IPS-20b (cell line): ENCODE results near the gene FOCAD.

Experiments
- H3K27ac ChIP-seq: one replicate; pipeline ENCODE4 v1.5.1; 2013; ENCODE audit warnings: low read length
- H3K27me3 ChIP-seq: 2 replicates; pipeline ENCODE4 v1.6.1; 2013; ENCODE audit warnings: mild to moderate bottlenecking, low read length, inconsistent platforms; ENCODE audit not compliant: insufficient read depth
- H3K36me3 ChIP-seq: 2 replicates; pipeline ENCODE4 v1.6.1; 2013; ENCODE audit warnings: low read depth, mild to moderate bottlenecking, inconsistent platforms, low read length, moderate library complexity; ENCODE audit not compliant: insufficient read depth
- H3K4me1 ChIP-seq: 2 replicates; pipeline ENCODE4 v1.6.1; 2013; ENCODE audit warnings: mild to moderate bottlenecking, control low read depth, inconsistent platforms, low read length, moderate library complexity; ENCODE audit not compliant: insufficient read depth
- H3K4me3 ChIP-seq: 2 replicates; pipeline ENCODE4 v1.5.1; 2013; ENCODE audit warnings: mild to moderate bottlenecking, low read length, inconsistent platforms
- H3K9ac ChIP-seq: 2 replicates; pipeline ENCODE4 v1.6.1; 2013; ENCODE audit warnings: low read depth, mild to moderate bottlenecking, inconsistent platforms, low read length, moderate library complexity
- H3K9me3 ChIP-seq: 2 replicates; pipeline ENCODE4 v1.6.1; 2013; ENCODE audit warnings: mild to moderate bottlenecking, low read depth, low read length, inconsistent platforms; ENCODE audit not compliant: insufficient read depth

The FOCAD gene

GRCh38 chr9:21015129-21015815 lies 331.2 kb downstream of the FOCAD start:
- Histone ChIP-seq H3K9me3 (no peaks in the 10 kb centered on the region), H3K9ac (no peak overlapping the region), H3K27me3 (no peaks in the 10 kb centered on the region), H3K27ac (no peak overlapping the region), H3K4me3 (no peak overlapping the region), H3K36me3 (no peaks in the 10 kb centered on the region), H3K4me1 (peaks cover 24% of the 10 kb centered on the region)

GRCh38 chr9:21015995-21016394 lies 331.9 kb downstream of the FOCAD start:
- Histone ChIP-seq H3K9me3 (no peaks in the 10 kb centered on the region), H3K27ac (no peak overlapping the region), H3K27me3 (no peaks in the 10 kb centered on the region), H3K4me1 (peaks cover 24% of the 10 kb centered on the region), H3K36me3 (no peaks in the 10 kb centered on the region), H3K4me3 (no peak overlapping the region), H3K9ac (no peak overlapping the region)

- H3K9ac ChIP-seq: no peak overlapping the region
- H3K4me3 ChIP-seq: no peak overlapping the region
- H3K9me3 ChIP-seq: no peaks in the 10 kb centered on the region
- H3K27ac ChIP-seq: no peak overlapping the region
- no peaks in the 10 kb centered on the region for H3K27me3 ChIP-seq
- peaks cover 24% of the 10 kb centered on the region for H3K4me1 ChIP-seq
- H3K36me3 ChIP-seq: no peaks in the 10 kb centered on the region
These were observed 332.8 kb downstream of the FOCAD start for GRCh38 chr9:21016701-21017491.

GRCh38 chr9:21018177-21018576 lies 334.1 kb downstream of the FOCAD start:
- H3K27ac ChIP-seq: no peak overlapping the region
- H3K9ac ChIP-seq: no peak overlapping the region
- no peak overlapping the region for H3K4me3 ChIP-seq
- H3K4me1 ChIP-seq: peaks cover 24% of the 10 kb centered on the region
- no peaks in the 10 kb centered on the region for H3K9me3 ChIP-seq
- H3K36me3 ChIP-seq: no peaks in the 10 kb centered on the region
- no peaks in the 10 kb centered on the region for H3K27me3 ChIP-seq

GRCh38 chr9:21023861-21024260 lies 339.8 kb downstream of the FOCAD start:
- no peaks in the 10 kb centered on the region for H3K9me3 ChIP-seq
- no peak overlapping the region for H3K9ac ChIP-seq
- H3K4me1 ChIP-seq: 0 out of 2 replicates have a peak, but pooled peaks cover 2% of the 10 kb centered on the region
- no peak overlapping the region for H3K4me3 ChIP-seq
- no peak overlapping the region for H3K27ac ChIP-seq
- no peaks in the 10 kb centered on the region for H3K27me3 ChIP-seq
- H3K36me3 ChIP-seq: no peaks in the 10 kb centered on the region

GRCh38 chr9:21027295-21027694 lies 343.2 kb downstream of the FOCAD start:
- no peaks in the 10 kb centered on the region for H3K36me3 ChIP-seq
- H3K4me1 ChIP-seq: peaks cover 5% of the 10 kb centered on the region; the same call in 1 of the 2 replicates
- H3K9ac ChIP-seq: no peak overlapping the region
- no peaks in the 10 kb centered on the region for H3K9me3 ChIP-seq
- peaks cover 6% of the 10 kb centered on the region; the same call in 1 of the 2 replicates for H3K27me3 ChIP-seq
- H3K4me3 ChIP-seq: no peak overlapping the region
- H3K27ac ChIP-seq: no peak overlapping the region

- Histone ChIP-seq H3K27me3 (peaks cover 17% of the 10 kb centered on the region; the same call in 1 of the 2 replicates), H3K4me3 (no peak overlapping the region), H3K36me3 (no peaks in the 10 kb centered on the region), H3K4me1 (peaks cover 5% of the 10 kb centered on the region; the same call in 1 of the 2 replicates), H3K27ac (no peak overlapping the region), H3K9me3 (no peaks in the 10 kb centered on the region), H3K9ac (no peak overlapping the region)
These were observed 344.4 kb downstream of the FOCAD start for GRCh38 chr9:21028466-21028865.

GRCh38 chr9:21029661-21030060 lies 345.6 kb downstream of the FOCAD start:
- H3K36me3 ChIP-seq: no peaks in the 10 kb centered on the region
- H3K4me1 ChIP-seq: peaks cover 5% of the 10 kb centered on the region; the same call in 1 of the 2 replicates
- no peak overlapping the region for H3K4me3 ChIP-seq
- H3K27me3 ChIP-seq: peaks cover 18% of the 10 kb centered on the region; the same call in 1 of the 2 replicates
- H3K9me3 ChIP-seq: no peaks in the 10 kb centered on the region
- no peak overlapping the region for H3K27ac ChIP-seq
- no peak overlapping the region for H3K9ac ChIP-seq

- no peak overlapping the region for H3K27ac ChIP-seq
- H3K4me3 ChIP-seq: peak overlapping the region; percentile 66
- H3K4me1 ChIP-seq: peaks cover 5% of the 10 kb centered on the region; the same call in 1 of the 2 replicates
These were observed 346.5 kb downstream of the FOCAD start for GRCh38 chr9:21030389-21031035.

GRCh38 chr9:21031091-21031807 lies 347.2 kb downstream of the FOCAD start, which contains the start of gene HACD4:
Gene HACD4, minus strand, starts transcription at chr9:21031640. Its CDS starts 50 bp downstream, at chr9:21031590.
- Histone ChIP-seq H3K9me3 (no peaks in the 10 kb centered on the region), H3K9ac (peak within 1 kb of the TSS; percentile 66; the same call in 1 of the 2 replicates), H3K27ac (no peak within 1 kb of the TSS), H3K27me3 (peaks cover 18% of the 10 kb centered on the region; the same call in 1 of the 2 replicates), H3K4me3 (peak within 1 kb of the TSS; percentile 66), H3K36me3 (no peaks in the 10 kb centered on the region), H3K4me1 (peaks cover 5% of the 10 kb centered on the region; the same call in 1 of the 2 replicates)

More at GRCh38 chr9:21030389-21031035, 346.5 kb downstream of the FOCAD start:
- Histone ChIP-seq H3K27me3 (peaks cover 18% of the 10 kb centered on the region; the same call in 1 of the 2 replicates), H3K36me3 (no peaks in the 10 kb centered on the region), H3K9me3 (no peaks in the 10 kb centered on the region), H3K9ac (peak overlapping the region; percentile 66; the same call in 1 of the 2 replicates)

- H3K4me3 ChIP-seq: peak overlapping the region; percentile 66; the same call in 1 of the 2 replicates
These were observed 347.7 kb downstream of the FOCAD start for GRCh38 chr9:21031808-21032183.

More at GRCh38 chr9:21031808-21032183, 347.7 kb downstream of the FOCAD start:
- H3K27me3 ChIP-seq: peaks cover 18% of the 10 kb centered on the region; the same call in 1 of the 2 replicates
- H3K9ac ChIP-seq: peak overlapping the region; percentile 66; the same call in 1 of the 2 replicates
- no peak overlapping the region for H3K27ac ChIP-seq
- no peaks in the 10 kb centered on the region for H3K36me3 ChIP-seq
- H3K4me1 ChIP-seq: peaks cover 5% of the 10 kb centered on the region; the same call in 1 of the 2 replicates
- no peaks in the 10 kb centered on the region for H3K9me3 ChIP-seq
